ENCODE measurements around the gene CD28. TPM values are rescaled to one million over a fixed set of nuclear protein-coding genes. Genes with fewer than 3 reads are reported as not detected.

The CD28 gene
- polyA plus RNA-seq, 1 donor from 2014 or later, result not detected

- Histone ChIP-seq H3K4me2 (ENCODE audit: low read length) (no peak overlapping the region), H3K9me3 (ENCODE audit: low read length) (no peaks in the 10 kb centered on the region), H3K27me3 (ENCODE audit: insufficient read depth, low read depth, low read length) (no peaks in the 10 kb centered on the region), H3K4me3 (ENCODE audit: low read length) (no peak overlapping the region), H2AFZ (ENCODE audit: low read depth, low read length) (no peak overlapping the region), H3K27ac (ENCODE audit: low read length) (no peak overlapping the region), H3K9me2 (ENCODE audit: insufficient read depth, low read length) (no peaks in the 10 kb centered on the region), H3K36me3 (ENCODE audit: insufficient read depth, low read length) (no peaks in the 10 kb centered on the region), H3K79me2 (replicated peaks; ENCODE audit: insufficient read depth, low read length) (no peaks in the 10 kb centered on the region), H3K9ac (ENCODE audit: low read length) (no peak overlapping the region), H3F3A (ENCODE audit: insufficient read depth, low read length, poor library complexity, severe bottlenecking) (no peaks in the 10 kb centered on the region), H4K20me1 (ENCODE audit: insufficient read depth) (no peaks in the 10 kb centered on the region)
- TF ChIP-seq RAD21 (conservative IDR thresholded peaks at IDR 0.05) (no peak), SMC3 (conservative IDR thresholded peaks at IDR 0.05; ENCODE audit: poor library complexity) (no peak), POLR2AphosphoS5 (IDR thresholded peaks at IDR 0.05) (no peak), CTCF (IDR thresholded peaks at IDR 0.05; ENCODE audit: poor library complexity, severe bottlenecking) (no peak), MXI1 (conservative IDR thresholded peaks at IDR 0.05; ENCODE audit: poor library complexity, severe bottlenecking) (no peak), EP300 (conservative IDR thresholded peaks at IDR 0.05; ENCODE audit: poor library complexity, severe bottlenecking) (no peak), TAF1 (IDR thresholded peaks at IDR 0.05; ENCODE audit: low read depth) (no peak), REST (IDR thresholded peaks at IDR 0.05; ENCODE audit: borderline replicate concordance) (no peak), EZH2 (IDR thresholded peaks at IDR 0.05; ENCODE audit: borderline replicate concordance, insufficient read depth, low read length, poor library complexity, severe bottlenecking) (no peak)
These were observed 16.4 kb upstream of the CD28 start for GRCh38 chr2:203690117-203690431.

GRCh38 chr2:203690441-203691047, 15.9 kb upstream of the CD28 start:
- TF ChIP-seq SMC3 (conservative IDR thresholded peaks at IDR 0.05; ENCODE audit: poor library complexity) (no peak), MXI1 (conservative IDR thresholded peaks at IDR 0.05; ENCODE audit: poor library complexity, severe bottlenecking) (no peak), EZH2 (IDR thresholded peaks at IDR 0.05; ENCODE audit: borderline replicate concordance, insufficient read depth, low read length, poor library complexity, severe bottlenecking) (no peak), REST (IDR thresholded peaks at IDR 0.05; ENCODE audit: borderline replicate concordance) (no peak), TAF1 (IDR thresholded peaks at IDR 0.05; ENCODE audit: low read depth) (no peak), CTCF (IDR thresholded peaks at IDR 0.05; ENCODE audit: poor library complexity, severe bottlenecking) (no peak), RAD21 (conservative IDR thresholded peaks at IDR 0.05) (no peak), EP300 (conservative IDR thresholded peaks at IDR 0.05; ENCODE audit: poor library complexity, severe bottlenecking) (no peak), POLR2AphosphoS5 (IDR thresholded peaks at IDR 0.05) (no peak)
- Histone ChIP-seq H3K27me3 (ENCODE audit: insufficient read depth, low read depth, low read length) (no peaks in the 10 kb centered on the region), H3F3A (ENCODE audit: insufficient read depth, low read length, poor library complexity, severe bottlenecking) (no peaks in the 10 kb centered on the region), H3K4me2 (ENCODE audit: low read length) (no peak overlapping the region), H3K9me3 (ENCODE audit: low read length) (no peaks in the 10 kb centered on the region), H3K9ac (ENCODE audit: low read length) (no peak overlapping the region), H4K20me1 (ENCODE audit: insufficient read depth) (no peaks in the 10 kb centered on the region), H3K79me2 (replicated peaks; ENCODE audit: insufficient read depth, low read length) (no peaks in the 10 kb centered on the region), H3K4me3 (ENCODE audit: low read length) (no peak overlapping the region), H3K27ac (ENCODE audit: low read length) (no peak overlapping the region), H3K9me2 (ENCODE audit: insufficient read depth, low read length) (no peaks in the 10 kb centered on the region), H3K36me3 (ENCODE audit: insufficient read depth, low read length) (no peaks in the 10 kb centered on the region), H2AFZ (ENCODE audit: low read depth, low read length) (no peak overlapping the region)

All from neural cell (in vitro differentiated cells).